Thymus (tissue), 11 donors: ENCODE measurements around the gene SLC48A1. TPM values are rescaled to one million over a fixed set of nuclear protein-coding genes. Genes with fewer than 3 reads are reported as not detected.

Source experiments
- DNase-seq, 9 donors: peaks; one replicate each; pipeline ENCODE4 v3.0.0-alpha.2; 2013; ENCODE audit warnings: low spot score in 9 of 9, low read depth in 6 of 9, missing footprints in 1 of 9
- H3K27ac ChIP-seq, 2 donors: one replicate each; pipeline ENCODE4 v1.5.1; 2013; ENCODE audit warnings: control low read depth in 1 of 2, low read depth in 1 of 2, low read length in 1 of 2, mild to moderate bottlenecking in 1 of 2, moderate library complexity in 1 of 2
- H3K27me3 ChIP-seq, 2 donors: one replicate each; pipeline ENCODE4 v1.5.1; 2013; ENCODE audit warnings: low read length in 1 of 2; ENCODE audit not compliant: control insufficient read depth in 2 of 2, insufficient read depth in 1 of 2
- H3K36me3 ChIP-seq, 2 donors: one replicate each; pipeline ENCODE4 v1.5.1; 2013; ENCODE audit warnings: low read length in 1 of 2, mild to moderate bottlenecking in 1 of 2, moderate library complexity in 1 of 2; ENCODE audit not compliant: control insufficient read depth in 2 of 2, insufficient read depth in 2 of 2
- H3K4me1 ChIP-seq, 2 donors: one replicate each; pipeline ENCODE4 v1.5.1; 2013; ENCODE audit warnings: low read length in 2 of 2; ENCODE audit not compliant: control insufficient read depth in 2 of 2, insufficient read depth in 2 of 2
- H3K4me3 ChIP-seq, 2 donors: one replicate each; pipeline ENCODE4 v1.5.1; 2013; ENCODE audit warnings: low read length in 2 of 2, control low read depth in 1 of 2, mild to moderate bottlenecking in 1 of 2
- H3K9me3 ChIP-seq, 2 donors: one replicate each; pipeline ENCODE4 v1.5.1; 2013; ENCODE audit warnings: low read length in 1 of 2, mild to moderate bottlenecking in 1 of 2; ENCODE audit not compliant: control insufficient read depth in 2 of 2, insufficient read depth in 1 of 2
- WGBS: extraction: QIAGEN DNeasy Blood & Tissue Kit; methylation state at CpG from one replicate; pipeline ENCODE4 v1.1.7; 2013; 5-methylcytosine and 5-hydroxymethylcytosine counted together
- polyA plus RNA-seq: library from polyadenylated mRNA; stranded (reverse); fragments of 200-250 nt; gene quantifications from one replicate; pipeline ENCODE4 v1.2.3, GENCODE V29; 2013
- total RNA-seq: library from RNA; stranded (reverse); fragments of 120-200 nt; gene quantifications from one replicate; pipeline ENCODE4 v1.2.4, GENCODE V29; 2013
- donor health status: healthy.

The SLC48A1 gene
- total and polyA plus RNA-seq, 2 donors: 4.5 to 9.3 TPM

GRCh38 chr12:47747126-47747525, 25.9 kb upstream of the SLC48A1 start:
- peaks cover 0 to 25% of the 10 kb centered on the region in 2 donors for H3K27me3 ChIP-seq
- H3K4me3 ChIP-seq: no peak overlapping the region
- no peak for DNase-seq
- H3K27ac ChIP-seq: no peak overlapping the region
- no peaks in the 10 kb centered on the region for H3K9me3 ChIP-seq
- H3K36me3 ChIP-seq: no peaks in the 10 kb centered on the region
- H3K4me1 ChIP-seq: peaks cover 0 to 2% of the 10 kb centered on the region in 2 donors
- WGBS: 94% methylated on average over 4 of the region's 4 CpGs

- no peaks in the 10 kb centered on the region for H3K9me3 ChIP-seq
- no peak for DNase-seq
- no peaks in the 10 kb centered on the region for H3K36me3 ChIP-seq
- H3K27me3 ChIP-seq: peaks cover 0 to 25% of the 10 kb centered on the region in 2 donors
- H3K4me1 ChIP-seq: peaks cover 0 to 2% of the 10 kb centered on the region in 2 donors
- 95% methylated on average over 14 of the region's 14 CpGs for WGBS
- no peak overlapping the region for H3K27ac ChIP-seq
- H3K4me3 ChIP-seq: no peak overlapping the region
Observed at GRCh38 chr12:47747596-47748506, 25.2 kb upstream of the SLC48A1 start.

DNA sequence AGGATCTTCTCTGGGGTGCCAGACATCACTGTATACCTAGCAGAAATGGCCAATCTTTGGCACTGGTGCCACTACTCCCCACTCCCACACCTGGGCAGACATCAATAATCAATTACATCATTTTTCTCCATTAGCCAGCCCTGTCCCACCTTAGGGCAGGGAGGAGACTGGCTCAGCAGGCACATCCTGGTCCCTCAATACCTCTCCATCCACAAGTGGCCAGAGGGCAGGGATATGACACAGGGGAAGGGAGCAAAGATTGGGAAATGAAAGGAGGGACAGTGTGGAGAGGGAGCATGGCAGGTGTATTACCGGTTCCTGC, 24.6 kb upstream of the SLC48A1 start:
- no peaks in the 10 kb centered on the region for H3K36me3 ChIP-seq
- H3K9me3 ChIP-seq: no peaks in the 10 kb centered on the region
- H3K27ac ChIP-seq: no peak overlapping the region
- no peak overlapping the region for H3K4me3 ChIP-seq
- no peak for DNase-seq
- peaks cover 0 to 25% of the 10 kb centered on the region in 2 donors for H3K27me3 ChIP-seq
- WGBS: 100% methylated on average over 1 of the region's 1 CpG
- peaks cover 0 to 2% of the 10 kb centered on the region in 2 donors for H3K4me1 ChIP-seq

- DNase-seq: no peak
- H3K9me3 ChIP-seq: no peaks in the 10 kb centered on the region
- WGBS: 97% methylated on average over 3 of the region's 3 CpGs
- H3K27ac ChIP-seq: no peak overlapping the region
- H3K4me3 ChIP-seq: no peak overlapping the region
- H3K4me1 ChIP-seq: peaks cover 0 to under 1% of the 10 kb centered on the region in 2 donors
- peaks cover 0 to 21% of the 10 kb centered on the region in 2 donors for H3K27me3 ChIP-seq
- no peaks in the 10 kb centered on the region for H3K36me3 ChIP-seq
Observed at GRCh38 chr12:47748899-47749298, 24.1 kb upstream of the SLC48A1 start.

- no peaks in the 10 kb centered on the region for H3K36me3 ChIP-seq
- H3K4me3 ChIP-seq: no peak overlapping the region
- no peak overlapping the region for H3K27ac ChIP-seq
- WGBS: 95% methylated on average over 10 of the region's 10 CpGs
- H3K9me3 ChIP-seq: no peaks in the 10 kb centered on the region
- peaks cover 0 to 17% of the 10 kb centered on the region in 2 donors for H3K27me3 ChIP-seq
- H3K4me1 ChIP-seq: peaks cover under 1 to 8% of the 10 kb centered on the region in 2 donors
- no peak for DNase-seq
Observed at GRCh38 chr12:47750229-47750798, 22.7 kb upstream of the SLC48A1 start.

GRCh38 chr12:47750916-47751470, 22.0 kb upstream of the SLC48A1 start:
- H3K9me3 ChIP-seq: no peaks in the 10 kb centered on the region
- peaks cover 0 to 15% of the 10 kb centered on the region in 2 donors for H3K27me3 ChIP-seq
- no peak for DNase-seq
- peaks cover 7 to 14% of the 10 kb centered on the region in 2 donors for H3K4me1 ChIP-seq
- H3K4me3 ChIP-seq: no peak overlapping the region
- WGBS: 93% methylated on average over 19 of the region's 19 CpGs
- H3K27ac ChIP-seq: no peak overlapping the region
- no peaks in the 10 kb centered on the region for H3K36me3 ChIP-seq

DNA sequence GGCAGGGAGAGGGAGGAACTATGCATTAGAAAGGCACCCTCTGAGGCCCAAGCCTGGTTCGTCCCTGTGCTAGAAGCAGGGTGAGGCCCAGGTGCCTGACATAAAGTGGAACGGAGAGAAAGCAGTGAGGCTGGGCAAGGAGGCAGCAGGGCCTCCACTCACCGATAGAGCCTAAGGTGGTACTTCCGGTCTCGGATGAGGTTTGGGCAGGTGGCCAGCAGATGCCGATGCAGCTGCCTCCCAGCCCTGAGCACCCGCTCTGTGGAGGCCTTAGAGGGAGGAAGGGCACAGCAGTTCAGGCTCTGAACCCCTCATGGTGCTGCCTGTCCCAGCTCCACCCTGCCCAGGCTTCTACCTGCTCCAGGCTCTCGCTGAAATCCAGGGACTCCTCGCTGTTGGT, 21.5 kb upstream of the SLC48A1 start:
- H3K4me3 ChIP-seq: no peak overlapping the region
- H3K9me3 ChIP-seq: no peaks in the 10 kb centered on the region
- no peaks in the 10 kb centered on the region for H3K36me3 ChIP-seq
- peaks cover 8 to 19% of the 10 kb centered on the region in 2 donors for H3K4me1 ChIP-seq
- H3K27me3 ChIP-seq: peaks cover 0 to 9% of the 10 kb centered on the region in 2 donors
- H3K27ac ChIP-seq: no peak overlapping the region
- 95% methylated on average over 9 of the region's 9 CpGs for WGBS
- DNase-seq: no peak

DNA sequence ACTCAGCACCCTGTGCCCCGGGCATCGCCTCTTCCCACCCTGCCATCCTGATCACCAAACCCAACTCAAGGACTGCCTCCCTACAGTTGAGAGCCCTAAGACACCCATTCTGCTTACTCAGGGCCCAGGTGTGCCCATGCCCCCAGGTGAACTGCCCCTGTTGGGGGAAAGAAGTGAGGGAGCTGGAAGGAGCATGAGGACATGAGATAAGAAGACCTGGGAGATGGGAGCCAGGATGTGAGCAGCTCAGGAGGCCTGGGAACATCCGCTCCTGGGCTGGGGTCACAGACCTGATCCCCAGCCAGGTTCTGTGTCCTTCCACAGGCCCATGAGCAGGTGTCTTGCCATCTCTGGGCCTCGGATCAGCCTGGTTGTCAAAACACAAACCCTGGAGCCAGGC, 20.9 kb upstream of the SLC48A1 start:
- Histone ChIP-seq H3K9me3 (no peaks in the 10 kb centered on the region), H3K4me3 (no peak overlapping the region), H3K36me3 (no peaks in the 10 kb centered on the region), H3K27me3 (peaks cover 0 to 7% of the 10 kb centered on the region in 2 donors), H3K4me1 (peaks cover 8 to 20% of the 10 kb centered on the region in 2 donors), H3K27ac (no peak overlapping the region)
- DNase-seq: no peak
- WGBS: 93% methylated on average over 4 of the region's 4 CpGs

GRCh38 chr12:47752552-47752951, 20.5 kb upstream of the SLC48A1 start:
- H3K4me1 ChIP-seq: peaks cover 9 to 25% of the 10 kb centered on the region in 2 donors
- no peak for DNase-seq
- H3K27ac ChIP-seq: no peak overlapping the region
- peaks cover 0 to 6% of the 10 kb centered on the region in 2 donors for H3K27me3 ChIP-seq
- H3K4me3 ChIP-seq: no peak overlapping the region
- WGBS: 97% methylated on average over 7 of the region's 7 CpGs
- no peaks in the 10 kb centered on the region for H3K9me3 ChIP-seq
- H3K36me3 ChIP-seq: no peaks in the 10 kb centered on the region
